LNCaP clone FGC (cell line): ENCODE data around the gene SLCO3A1.

Experiments
- DNase-seq: peaks from one replicate; pipeline ENCODE4 v3.0.0-alpha.2; 2011; ENCODE audit warnings: low read depth
- H3K4me3 ChIP-seq: 2 replicates; pipeline ENCODE4 v1.5.1; 2011; ENCODE audit warnings: mild to moderate bottlenecking, low read depth, low read length, control low read depth
- CTCF ChIP-seq: IDR thresholded peaks from 2 replicates; pipeline ENCODE4 v1.5.1; 2012; ENCODE audit warnings: mild to moderate bottlenecking; ENCODE audit not compliant: control insufficient read depth, insufficient read depth; ENCODE audit errors: extremely low read depth

SLCO3A1 gene

GRCh38 chr15:92184679-92185230, 331.2 kb downstream of the SLCO3A1 start:
- no peak for TF ChIP-seq CTCF
- no peak for DNase-seq
- H3K4me3 ChIP-seq: no peak overlapping the region

- no peak for DNase-seq
- no peak for TF ChIP-seq CTCF
- H3K4me3 ChIP-seq: no peak overlapping the region
These were observed 334.5 kb downstream of the SLCO3A1 start for GRCh38 chr15:92187975-92188374.

GRCh38 chr15:92189166-92189565, 335.7 kb downstream of the SLCO3A1 start:
- no peak for DNase-seq
- no peak for TF ChIP-seq CTCF
- no peak overlapping the region for H3K4me3 ChIP-seq

GRCh38 chr15:92195241-92195640, 341.7 kb downstream of the SLCO3A1 start:
- TF ChIP-seq CTCF: no peak
- DNase-seq: no peak
- H3K4me3 ChIP-seq: no peak overlapping the region

- no peak for DNase-seq
- TF ChIP-seq CTCF: no peak
- no peak overlapping the region for H3K4me3 ChIP-seq
These were observed 342.8 kb downstream of the SLCO3A1 start for GRCh38 chr15:92196342-92196741.

- no peak overlapping the region for H3K4me3 ChIP-seq
- DNase-seq: no peak
- no peak for TF ChIP-seq CTCF
These were observed 344.2 kb downstream of the SLCO3A1 start for GRCh38 chr15:92197746-92198145.

GRCh38 chr15:92200891-92201290, 347.4 kb downstream of the SLCO3A1 start:
- DNase-seq: no peak
- TF ChIP-seq CTCF: no peak

More at GRCh38 chr15:92200891-92201290, 347.4 kb downstream of the SLCO3A1 start:
- H3K4me3 ChIP-seq: no peak overlapping the region
